Colonic mucosa (tissue), 4 donors: Measurements from ENCODE around the gene PCDHAC1. TPM values are rescaled to one million over a fixed set of nuclear protein-coding genes. Genes with fewer than 3 reads are reported as not detected.
"Not testable (repeated sequence)": the region's sequence is repeated elsewhere in the genome, so short reads cannot be mapped to it uniquely, and the experiment has no call there.

ENCODE experiments used
- DNase-seq: peaks from one replicate; pipeline ENCODE4 v3.0.0-alpha.2; 2020
- H3K27ac ChIP-seq: fragments of 200-600 bp; one replicate; pipeline ENCODE4 v1.8.0; 2021
- H3K27me3 ChIP-seq: fragments of 200-600 bp; one replicate; pipeline ENCODE4 v1.8.0; 2021
- H3K36me3 ChIP-seq: fragments of 200-600 bp; one replicate; pipeline ENCODE4 v1.8.0; 2021
- H3K4me1 ChIP-seq: fragments of 200-600 bp; one replicate; pipeline ENCODE4 v1.8.0; 2021; ENCODE audit warnings: mild to moderate bottlenecking
- H3K4me3 ChIP-seq: fragments of 200-600 bp; one replicate; pipeline ENCODE4 v1.8.0; 2021
- H3K9ac ChIP-seq, 2 donors: one replicate each; pipeline ENCODE4 v1.7.0; 2013; ENCODE audit warnings: control low read depth in 2 of 2, low read depth in 2 of 2, low read length in 2 of 2
- H3K9me3 ChIP-seq: fragments of 200-600 bp; one replicate; pipeline ENCODE4 v1.8.0; 2021
- CTCF ChIP-seq: fragments of 200-600 bp; IDR thresholded peaks from one replicate; pipeline ENCODE4 v1.8.0; 2022; ENCODE audit warnings: antibody characterized with exemption, mild to moderate bottlenecking
- intact Hi-C: fragments of 100-400 bp; cut with DNase I; formaldehyde crosslinking; loops from one replicate; pipeline ENCODE4 v1.14.1; 2022
- total RNA-seq, 2 donors: library from RNA; stranded (reverse); fragmentation: NEBNext Ultra II Directional in 1 of 2; extraction: Animal tissue kit (Norgen Biotek cat#: 25700) in 1 of 2; gene quantifications; one replicate each; pipeline ENCODE4 v1.2.1, GENCODE V29; 2021
- donor health status: healthy.
- donor health status: DM: no; HTN: no; CAD: no.
- donor health status: DM: no; HTN: no; CAD: no.

The PCDHAC1 gene
- under 1 TPM; 0.10 to 0.11 TPM for total RNA-seq

- peak within 1 kb of the TSS; percentile 30 for H3K4me3 ChIP-seq
- H3K9ac ChIP-seq: no peak within 1 kb of the TSS
- no peak for TF ChIP-seq CTCF
- intact Hi-C loops: no loop called here
- no peaks in the 10 kb centered on the region for H3K4me1 ChIP-seq
- H3K27me3 ChIP-seq: no peaks in the 10 kb centered on the region
- no peaks in the 10 kb centered on the region for H3K9me3 ChIP-seq
- no peaks in the 10 kb centered on the region for H3K36me3 ChIP-seq
- DNase-seq: no peak
- H3K27ac ChIP-seq: no peak within 1 kb of the TSS
These were observed at the start of gene PCDHAC1 for GRCh38 chr5:140925806-140926442. TSS of gene PCDHAC1 (plus strand) at chr5:140926299. CDS start at chr5:140926893, 594 bp downstream.

GRCh38 chr5:140876541-140877261, 49.4 kb upstream of the PCDHAC1 start:
- H3K9me3 ChIP-seq, H3K4me1 ChIP-seq, H3K4me3 ChIP-seq, intact Hi-C loops, H3K9ac ChIP-seq, H3K27ac ChIP-seq, H3K36me3 ChIP-seq, H3K27me3 ChIP-seq, DNase-seq: not testable (repeated sequence)

- Histone ChIP-seq H3K27me3 (no peaks in the 10 kb centered on the region), H3K4me3 (no peak overlapping the region), H3K9me3 (no peaks in the 10 kb centered on the region), H3K27ac (no peak overlapping the region), H3K9ac (no peak overlapping the region), H3K4me1 (no peaks in the 10 kb centered on the region), H3K36me3 (no peaks in the 10 kb centered on the region)
- intact Hi-C loops: no loop called here
- no peak for TF ChIP-seq CTCF
- no peak for DNase-seq
These were observed 48.9 kb upstream of the PCDHAC1 start for GRCh38 chr5:140877262-140877581.

GRCh38 chr5:140881889-140882590, 44.1 kb upstream of the PCDHAC1 start, which contains the start of gene PCDHA13:
TSS of gene PCDHA13 (plus strand) at chr5:140882124. CDS start at chr5:140882269, 145 bp downstream.
- H3K27me3 ChIP-seq: no peaks in the 10 kb centered on the region
- intact Hi-C loops: no loop called here
- TF ChIP-seq CTCF: no peak
- H3K4me1 ChIP-seq: no peaks in the 10 kb centered on the region
- H3K36me3 ChIP-seq: no peaks in the 10 kb centered on the region
- H3K9ac ChIP-seq: no peak within 1 kb of the TSS
- no peaks in the 10 kb centered on the region for H3K9me3 ChIP-seq
- H3K27ac ChIP-seq: no peak within 1 kb of the TSS
- H3K4me3 ChIP-seq: no peak within 1 kb of the TSS
- no peak for DNase-seq

- no peak for DNase-seq
- H3K9ac ChIP-seq: no peak overlapping the region
- H3K4me1 ChIP-seq: no peaks in the 10 kb centered on the region
- no peak overlapping the region for H3K4me3 ChIP-seq
- no peak overlapping the region for H3K27ac ChIP-seq
- no peaks in the 10 kb centered on the region for H3K27me3 ChIP-seq
- no peak for TF ChIP-seq CTCF
- H3K36me3 ChIP-seq: no peaks in the 10 kb centered on the region
- intact Hi-C loops: no loop called here
- no peaks in the 10 kb centered on the region for H3K9me3 ChIP-seq
These were observed 43.6 kb upstream of the PCDHAC1 start for GRCh38 chr5:140882591-140882899.

GRCh38 chr5:140883373-140883772, 42.7 kb upstream of the PCDHAC1 start:
- H3K9ac ChIP-seq: no peak overlapping the region
- H3K4me1 ChIP-seq: no peaks in the 10 kb centered on the region
- no peaks in the 10 kb centered on the region for H3K9me3 ChIP-seq
- H3K4me3 ChIP-seq: no peak overlapping the region
- intact Hi-C loops: no loop called here
- DNase-seq: no peak
- H3K27me3 ChIP-seq: no peaks in the 10 kb centered on the region
- no peak for TF ChIP-seq CTCF
- H3K36me3 ChIP-seq: no peaks in the 10 kb centered on the region
- H3K27ac ChIP-seq: no peak overlapping the region
